Measurements from ENCODE around the gene POLE.

DNA sequence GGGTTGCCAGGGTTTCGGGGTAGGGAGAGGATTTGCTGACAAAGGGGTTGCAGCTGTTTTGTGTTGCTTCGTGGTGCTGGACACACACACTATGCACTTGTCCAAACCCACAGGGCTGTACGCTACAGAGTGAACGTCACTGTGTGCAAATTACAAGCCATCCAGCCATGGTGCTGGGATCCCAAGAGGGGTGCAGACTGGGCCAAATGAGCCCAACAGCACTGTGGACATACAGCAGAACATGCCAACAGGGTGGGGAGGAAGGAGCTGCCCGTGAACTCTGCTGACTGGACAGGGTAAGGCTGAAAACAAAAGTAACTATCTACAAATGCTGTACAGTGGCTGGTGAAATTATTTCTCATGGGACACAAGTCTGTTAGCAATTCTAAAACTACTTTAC is 25.2 kb downstream of the POLE start:
- TF ChIP-seq, protein P1, sequence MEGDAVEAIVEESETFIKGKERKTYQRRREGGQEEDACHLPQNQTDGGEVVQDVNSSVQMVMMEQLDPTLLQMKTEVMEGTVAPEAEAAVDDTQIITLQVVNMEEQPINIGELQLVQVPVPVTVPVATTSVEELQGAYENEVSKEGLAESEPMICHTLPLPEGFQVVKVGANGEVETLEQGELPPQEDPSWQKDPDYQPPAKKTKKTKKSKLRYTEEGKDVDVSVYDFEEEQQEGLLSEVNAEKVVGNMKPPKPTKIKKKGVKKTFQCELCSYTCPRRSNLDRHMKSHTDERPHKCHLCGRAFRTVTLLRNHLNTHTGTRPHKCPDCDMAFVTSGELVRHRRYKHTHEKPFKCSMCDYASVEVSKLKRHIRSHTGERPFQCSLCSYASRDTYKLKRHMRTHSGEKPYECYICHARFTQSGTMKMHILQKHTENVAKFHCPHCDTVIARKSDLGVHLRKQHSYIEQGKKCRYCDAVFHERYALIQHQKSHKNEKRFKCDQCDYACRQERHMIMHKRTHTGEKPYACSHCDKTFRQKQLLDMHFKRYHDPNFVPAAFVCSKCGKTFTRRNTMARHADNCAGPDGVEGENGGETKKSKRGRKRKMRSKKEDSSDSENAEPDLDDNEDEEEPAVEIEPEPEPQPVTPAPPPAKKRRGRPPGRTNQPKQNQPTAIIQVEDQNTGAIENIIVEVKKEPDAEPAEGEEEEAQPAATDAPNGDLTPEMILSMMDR (IDR thresholded peaks at IDR 0.05), result no peak
- no peak for TF ChIP-seq POLR2A (IDR thresholded peaks at IDR 0.05)

All from lower leg skin (tissue), 3 donors.